OCI-LY7 (cell line): Measurements from ENCODE around the gene DOCK1. TPM values are rescaled to one million over a fixed set of nuclear protein-coding genes. Genes with fewer than 3 reads are reported as not detected.

Experiments used
- BruUV-seq: library from RNA; stranded (reverse); fragments of 400-500 nt; replicated peaks from 2 replicates; lab custom pipeline; 2021; lab: Mats Ljungman, UMichigan
- CTCF ChIA-PET: fragments of 300-600 bp; sonication (Branson Sonifier 250); formaldehyde crosslinking; loops from one replicate; lab custom pipeline; 2022; ENCODE audit warnings: antibody characterized with exemption; ENCODE audit not compliant: unreplicated experiment; lab: Charles Lee
- POLR2A ChIA-PET: fragments of 300-600 bp; sonication (Branson Sonifier 250); formaldehyde crosslinking; loops from one replicate; lab custom pipeline; 2022; ENCODE audit warnings: antibody characterized with exemption; lab: Charles Lee
- DNase-seq: peaks from one replicate; pipeline ENCODE4 v3.0.0-alpha.2; 2015; ENCODE audit warnings: low spot score
- H2AFZ ChIP-seq: fragments of 200-600 bp; sonication (generic), shearing (Covaris generic); 2 replicates; pipeline ENCODE4 v1.6.1; 2014; ENCODE audit warnings: mild to moderate bottlenecking, antibody characterized with exemption, low read length, moderate library complexity
- H3K27ac ChIP-seq: fragments of 200-600 bp; sonication (generic); 2 replicates; pipeline ENCODE4 v1.5.1; 2014; ENCODE audit warnings: mixed run types, low read depth, mild to moderate bottlenecking, moderate library complexity, low read length, inconsistent platforms; ENCODE audit not compliant: poor library complexity, severe bottlenecking
- H3K36me3 ChIP-seq: fragments of 200-600 bp; sonication (generic); 2 replicates; pipeline ENCODE4 v1.6.1; 2014; ENCODE audit warnings: mild to moderate bottlenecking, antibody characterized with exemption, low read length, moderate library complexity, mixed read lengths; ENCODE audit not compliant: insufficient read depth
- H3K4me1 ChIP-seq: fragments of 200-600 bp; sonication (generic); 2 replicates; pipeline ENCODE4 v1.5.1; 2014; ENCODE audit warnings: mild to moderate bottlenecking, low read length; ENCODE audit not compliant: insufficient read depth, poor library complexity, severe bottlenecking
- H3K4me2 ChIP-seq: fragments of 200-600 bp; sonication (generic); 2 replicates; pipeline ENCODE4 v1.6.1; 2014; ENCODE audit warnings: mild to moderate bottlenecking, low read length
- H3K4me3 ChIP-seq: fragments of 200-600 bp; sonication (generic); 2 replicates; pipeline ENCODE4 v1.5.1; 2014; ENCODE audit warnings: mild to moderate bottlenecking, low read depth, low read length; ENCODE audit not compliant: poor library complexity, severe bottlenecking
- H3K79me2 ChIP-seq: fragments of 200-600 bp; sonication (generic); 2 replicates; pipeline ENCODE4 v1.6.1; 2016; ENCODE audit warnings: low read depth, mild to moderate bottlenecking, low read length, moderate library complexity, mixed read lengths; ENCODE audit not compliant: insufficient read depth
- H3K9me2 ChIP-seq: fragments of 200-600 bp; sonication (generic); 2 replicates; pipeline ENCODE4 v1.6.1; 2016; ENCODE audit warnings: mild to moderate bottlenecking, low read length, mixed read lengths; ENCODE audit not compliant: insufficient read depth
- H3K9me3 ChIP-seq: fragments of 200-600 bp; sonication (generic); 2 replicates; pipeline ENCODE4 v1.6.1; 2014; ENCODE audit warnings: mild to moderate bottlenecking, mixed run types, low read length, mixed read lengths
- H4K20me1 ChIP-seq: fragments of 200-600 bp; sonication (generic); 2 replicates; pipeline ENCODE4 v1.6.1; 2014; ENCODE audit warnings: mild to moderate bottlenecking, antibody characterized with exemption, low read length, moderate library complexity, mixed read lengths; ENCODE audit not compliant: insufficient read depth
- CTCF ChIP-seq: fragments of 200-600 bp; sonication (generic); conservative IDR thresholded peaks from 2 replicates; pipeline ENCODE4 v1.5.1; 2014; ENCODE audit warnings: mild to moderate bottlenecking, antibody characterized with exemption, low read length, moderate library complexity, mixed read lengths
- EZH2phosphoT487 ChIP-seq: fragments of 200-600 bp; sonication (generic); IDR thresholded peaks from 2 replicates; pipeline ENCODE4 v1.6.1; 2018; ENCODE audit warnings: low read depth, borderline replicate concordance, mild to moderate bottlenecking, mixed run types, antibody characterized with exemption, low read length, moderate library complexity, mixed read lengths
- intact Hi-C: fragments of 100-400 bp; cut with micrococcal nuclease; formaldehyde crosslinking; loops from one replicate; pipeline ENCODE4 v1.10.0; 2022; ENCODE audit not compliant: unreplicated experiment
- total RNA-seq, 2 experiments: library from RNA; depleted of rRNA in 1 of 2; stranded (reverse); fragments of >200 nt in 1 of 2; shearing (Covaris generic) in 1 of 2; gene quantifications; 2 replicates each; pipeline ENCODE4 v1.2.3, GENCODE V29; 2014 to 2022

Gene DOCK1
- total RNA-seq, 2 experiments from 2014 or later = not detected

- no peak overlapping the region for H3K4me2 ChIP-seq
- BruUV-seq = no TSS peak
- ChIA-PET CTCF (no interaction called here), POLR2A (no interaction called here)
- no peak for DNase-seq
- intact Hi-C loops = no loop called here
- H3K9me3 ChIP-seq = no peaks in the 10 kb centered on the region
- no peaks in the 10 kb centered on the region for H4K20me1 ChIP-seq
- no peak overlapping the region for H2AFZ ChIP-seq
- H3K4me1 ChIP-seq = no peaks in the 10 kb centered on the region
- no peaks in the 10 kb centered on the region for H3K36me3 ChIP-seq
- H3K79me2 ChIP-seq = no peaks in the 10 kb centered on the region
- TF ChIP-seq EZH2phosphoT487 = no peak
- no peak for TF ChIP-seq CTCF
- H3K9me2 ChIP-seq = no peaks in the 10 kb centered on the region
- H3K4me3 ChIP-seq = no peak overlapping the region
- H3K27ac ChIP-seq = no peak overlapping the region
Measured at GRCh38 chr10:126908729-126909128, 3.5 kb downstream of the DOCK1 start.

- CTCF ChIA-PET = no interaction called here
- TF ChIP-seq CTCF (no peak), EZH2phosphoT487 (no peak)
- no peak for DNase-seq
- Histone ChIP-seq H3K4me1 (no peaks in the 10 kb centered on the region), H3K27ac (no peak overlapping the region), H3K4me3 (no peak overlapping the region), H4K20me1 (no peaks in the 10 kb centered on the region), H3K36me3 (no peaks in the 10 kb centered on the region), H3K9me2 (no peaks in the 10 kb centered on the region), H2AFZ (no peak overlapping the region), H3K79me2 (no peaks in the 10 kb centered on the region), H3K4me2 (no peak overlapping the region), H3K9me3 (no peaks in the 10 kb centered on the region)
- no TSS peak for BruUV-seq
- POLR2A ChIA-PET = no interaction called here
- intact Hi-C loops = no loop called here
Measured at GRCh38 chr10:126909147-126909546, 3.9 kb downstream of the DOCK1 start.

GRCh38 chr10:126910196-126910595 lies 5.0 kb downstream of the DOCK1 start:
- POLR2A ChIA-PET = no interaction called here
- no peak overlapping the region for H2AFZ ChIP-seq
- H3K4me3 ChIP-seq = no peak overlapping the region
- TF ChIP-seq CTCF (no peak), EZH2phosphoT487 (no peak)
- H3K27ac ChIP-seq = no peak overlapping the region
- H4K20me1 ChIP-seq = no peaks in the 10 kb centered on the region
- H3K4me2 ChIP-seq = no peak overlapping the region
- no peaks in the 10 kb centered on the region for H3K9me3 ChIP-seq
- no peak for DNase-seq
- intact Hi-C loops = no loop called here
- no TSS peak for BruUV-seq
- CTCF ChIA-PET = no interaction called here
- H3K9me2 ChIP-seq = no peaks in the 10 kb centered on the region
- H3K4me1 ChIP-seq = no peaks in the 10 kb centered on the region
- H3K79me2 ChIP-seq = no peaks in the 10 kb centered on the region
- H3K36me3 ChIP-seq = no peaks in the 10 kb centered on the region
